GM13976 (cell line): ENCODE results near the gene KLF4.
"Not testable (repeated sequence)": the region's sequence is repeated elsewhere in the genome, so short reads cannot be mapped to it uniquely, and the experiment has no call there.

ENCODE experiments used
- DNase-seq: peaks from one replicate; pipeline ENCODE4 v3.0.0; 2012; ENCODE audit warnings: low spot score
- in situ Hi-C: fragments of 300-500 bp; cut with MboI; formaldehyde crosslinking; loops from one replicate; pipeline ENCODE4 v1.12.0; 2022; ENCODE audit warnings: low sequenced_read_pairs, mixed read lengths, inconsistent platforms; ENCODE audit not compliant: unreplicated experiment
- TF ChIP-seq, protein P1 (sequence below): IDR thresholded peaks from 2 replicates; pipeline ENCODE4 v1.5.1; 2012; ENCODE audit warnings: borderline replicate concordance, mild to moderate bottlenecking; ENCODE audit not compliant: insufficient read depth; ENCODE audit errors: extremely low read depth, missing control alignments, control extremely low read depth

The KLF4 gene

DNA sequence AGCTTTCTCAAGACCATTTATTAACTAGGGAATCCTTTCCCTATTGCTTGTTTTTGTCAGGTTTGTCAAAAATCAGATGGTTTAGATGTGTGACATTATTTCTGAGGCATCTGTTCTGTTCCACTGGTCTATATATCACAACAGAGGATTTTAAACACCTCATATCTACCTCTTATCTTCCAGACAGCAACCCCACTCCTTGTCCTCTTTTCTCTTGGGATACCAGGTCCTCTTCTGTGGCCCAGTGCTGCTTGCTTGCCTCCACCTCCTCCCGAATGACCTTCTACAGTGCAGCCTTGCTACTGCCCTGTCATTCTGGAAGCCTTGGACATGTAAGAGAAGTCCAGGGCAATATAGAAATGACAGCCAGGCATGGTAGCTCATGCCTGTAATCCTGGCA, 30.6 kb upstream of the KLF4 start:
- TF ChIP-seq, protein P1, sequence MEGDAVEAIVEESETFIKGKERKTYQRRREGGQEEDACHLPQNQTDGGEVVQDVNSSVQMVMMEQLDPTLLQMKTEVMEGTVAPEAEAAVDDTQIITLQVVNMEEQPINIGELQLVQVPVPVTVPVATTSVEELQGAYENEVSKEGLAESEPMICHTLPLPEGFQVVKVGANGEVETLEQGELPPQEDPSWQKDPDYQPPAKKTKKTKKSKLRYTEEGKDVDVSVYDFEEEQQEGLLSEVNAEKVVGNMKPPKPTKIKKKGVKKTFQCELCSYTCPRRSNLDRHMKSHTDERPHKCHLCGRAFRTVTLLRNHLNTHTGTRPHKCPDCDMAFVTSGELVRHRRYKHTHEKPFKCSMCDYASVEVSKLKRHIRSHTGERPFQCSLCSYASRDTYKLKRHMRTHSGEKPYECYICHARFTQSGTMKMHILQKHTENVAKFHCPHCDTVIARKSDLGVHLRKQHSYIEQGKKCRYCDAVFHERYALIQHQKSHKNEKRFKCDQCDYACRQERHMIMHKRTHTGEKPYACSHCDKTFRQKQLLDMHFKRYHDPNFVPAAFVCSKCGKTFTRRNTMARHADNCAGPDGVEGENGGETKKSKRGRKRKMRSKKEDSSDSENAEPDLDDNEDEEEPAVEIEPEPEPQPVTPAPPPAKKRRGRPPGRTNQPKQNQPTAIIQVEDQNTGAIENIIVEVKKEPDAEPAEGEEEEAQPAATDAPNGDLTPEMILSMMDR, result no peak
- in situ Hi-C loops, result no loop called here
- DNase-seq, result no peak

DNA sequence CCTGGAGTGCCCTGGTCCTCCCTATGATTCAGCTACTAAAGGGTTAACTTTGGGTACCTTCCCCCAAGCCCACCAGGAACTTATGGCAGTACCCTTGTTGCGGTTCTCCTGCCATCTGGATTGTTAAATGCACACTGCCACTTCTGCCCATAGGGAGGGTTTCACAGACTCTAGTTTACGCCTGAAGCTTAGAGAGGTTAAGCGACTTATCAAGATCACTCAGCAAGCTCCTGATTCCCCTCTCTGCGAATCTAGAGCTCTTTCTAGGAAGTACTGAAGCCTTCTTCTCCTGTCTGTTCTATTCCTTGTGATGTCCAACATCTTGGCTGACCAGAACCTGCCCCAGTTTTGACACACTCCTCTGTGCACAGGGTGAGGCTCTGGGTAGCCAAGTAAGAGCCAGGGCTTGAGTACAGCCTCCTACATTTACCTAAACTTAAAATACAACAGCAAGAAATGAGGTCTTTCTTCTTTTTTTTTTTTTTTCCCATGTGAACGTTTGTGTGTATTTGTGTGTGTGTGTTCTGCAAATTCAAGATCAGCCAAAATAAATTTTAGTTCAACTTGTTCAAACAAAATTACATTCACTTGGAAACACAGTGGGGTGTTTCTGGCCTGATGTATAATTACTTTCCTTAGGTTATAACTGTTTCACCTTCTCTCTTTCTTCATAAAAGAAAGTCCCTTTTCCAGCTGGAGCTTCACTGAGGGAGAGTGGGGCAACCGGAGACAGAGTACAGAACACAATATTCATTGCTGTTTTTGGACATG, 28.7 kb upstream of the KLF4 start:
- in situ Hi-C loops, result no loop called here

DNA sequence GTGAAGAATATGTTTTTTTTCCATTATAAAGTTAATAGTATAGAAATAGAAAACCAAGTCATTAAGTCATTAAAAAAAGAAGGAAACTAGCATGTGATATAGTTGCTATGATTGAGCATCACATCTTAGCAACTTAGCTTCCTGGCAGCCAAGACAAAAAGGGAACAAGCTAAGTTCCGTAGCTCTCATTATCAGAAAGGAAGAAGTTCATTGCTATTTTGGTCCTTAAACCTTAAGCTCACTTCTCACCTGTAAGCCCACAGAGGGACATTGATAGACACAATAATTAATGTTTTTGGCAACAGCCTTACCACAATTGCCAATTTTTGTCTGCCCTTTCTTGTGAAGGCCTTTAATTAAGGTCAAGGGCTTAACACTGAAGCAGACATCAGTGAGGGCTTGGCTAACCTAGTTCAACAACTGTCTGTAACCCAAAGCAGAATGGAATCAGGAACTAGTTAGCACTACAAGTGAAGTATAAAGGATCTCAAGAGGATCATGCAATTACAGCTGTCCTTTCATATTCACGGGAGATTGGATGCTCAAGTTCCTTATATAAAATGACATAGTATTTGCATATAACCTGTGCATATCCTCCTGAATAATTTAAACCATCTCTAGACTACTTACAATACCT, 24.0 kb upstream of the KLF4 start:
- DNase-seq, result no peak
- in situ Hi-C loops, result no loop called here
- TF ChIP-seq, protein P1, result no peak

More for the DNA sequence above, 28.7 kb upstream of the KLF4 start:
- no peak for DNase-seq
- TF ChIP-seq, protein P1, result no peak

DNA sequence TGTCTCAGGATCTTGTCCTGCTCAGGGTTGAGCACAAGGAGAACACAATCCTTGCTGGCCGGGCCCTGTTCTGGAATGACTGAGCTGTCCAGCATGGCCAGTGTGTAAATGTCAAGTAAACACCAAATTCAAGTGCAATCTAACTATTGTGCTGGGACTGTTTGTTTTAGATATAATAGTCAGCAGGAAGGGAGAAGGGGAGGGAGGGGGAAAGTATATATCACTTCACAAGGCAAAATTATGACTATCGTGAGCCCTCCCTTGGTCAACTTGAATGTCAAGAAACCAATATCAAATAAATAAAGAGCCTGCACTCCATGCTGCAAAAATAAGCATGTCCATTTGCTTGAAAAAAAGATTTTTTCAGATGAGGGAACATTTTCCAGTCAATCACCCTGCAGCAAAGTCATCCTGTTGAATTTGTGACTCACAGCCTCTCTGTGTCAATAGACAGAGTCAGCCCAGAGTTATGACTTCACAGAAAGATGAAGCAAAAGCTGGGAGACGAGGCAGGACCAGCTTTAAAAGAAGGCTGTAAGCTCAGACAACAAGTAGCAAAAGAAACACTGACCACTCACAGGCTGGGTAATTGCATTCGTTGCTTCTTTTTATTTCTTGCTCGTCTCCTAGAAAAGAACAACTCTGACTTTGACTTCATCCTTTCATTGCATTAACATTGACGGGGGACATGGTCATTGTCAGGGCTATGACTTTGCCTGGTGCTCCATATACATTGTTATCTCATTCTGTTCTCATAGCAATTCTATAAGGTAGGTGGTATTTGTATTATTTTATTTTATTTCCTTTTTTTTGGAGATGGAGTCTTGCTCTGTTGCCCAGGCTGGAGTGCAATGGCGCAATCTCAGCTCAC, 15.3 kb upstream of the KLF4 start:
- in situ Hi-C loops, result no loop called here
- TF ChIP-seq, protein P1, result no peak
- DNase-seq, result no peak

DNA sequence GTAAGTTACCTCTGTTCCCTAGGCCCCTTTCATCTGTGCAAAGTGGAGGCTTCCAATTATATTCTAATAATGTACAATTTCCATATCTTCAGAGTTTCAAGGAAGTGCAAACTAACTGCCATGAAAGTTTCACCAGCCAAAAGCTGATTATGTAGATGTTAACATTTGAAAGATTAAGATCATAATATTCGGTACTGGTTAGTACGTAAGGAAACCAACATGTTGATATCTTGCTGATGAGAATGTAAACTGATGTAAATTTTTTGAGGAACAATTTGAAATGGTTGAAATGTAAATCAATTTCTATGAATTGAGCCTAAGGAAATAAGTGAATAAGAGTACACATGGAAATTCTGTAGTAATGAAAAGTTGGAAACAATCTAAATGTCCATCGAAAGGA, 12.9 kb upstream of the KLF4 start:
- TF ChIP-seq, protein P1, result no peak
- DNase-seq, result no peak
- in situ Hi-C loops, result no loop called here

DNA sequence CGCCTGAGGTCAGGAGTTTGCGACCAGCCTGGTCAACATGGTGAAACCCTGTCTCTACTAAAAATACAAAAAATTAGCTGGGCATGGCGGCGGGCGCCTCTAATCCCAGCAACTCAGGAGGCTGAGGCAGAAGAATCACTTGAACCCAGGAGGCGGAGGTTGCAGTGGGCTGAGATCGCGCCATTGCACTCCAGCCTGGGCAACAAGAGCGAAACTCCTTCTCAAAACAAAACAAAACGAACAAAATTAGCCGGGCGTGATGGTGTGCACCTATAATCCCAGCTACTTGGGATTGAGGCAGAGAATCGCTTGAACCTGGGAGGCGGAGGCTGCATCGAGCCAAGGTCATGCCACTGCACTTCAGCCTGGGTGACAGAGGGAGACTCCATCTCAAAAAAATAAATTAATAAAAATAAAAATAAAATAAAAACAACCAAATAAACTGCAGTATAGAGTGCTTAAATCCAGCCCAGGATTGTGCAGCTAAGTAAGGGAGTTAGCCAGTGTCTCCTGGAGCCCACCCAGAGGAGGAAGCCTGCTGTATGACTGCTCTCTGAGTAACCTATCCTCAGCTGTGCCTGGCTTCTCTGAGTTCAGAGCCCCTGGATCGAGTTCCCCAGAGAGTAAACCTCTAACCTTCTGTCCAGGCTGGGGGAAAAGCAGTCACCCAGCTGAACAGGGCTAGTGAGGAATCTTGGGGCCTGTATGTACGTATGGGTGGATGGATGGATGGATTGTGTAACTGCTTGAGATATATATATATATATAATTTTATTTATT, 11.0 kb upstream of the KLF4 start:
- DNase-seq, in situ Hi-C loops: not testable (repeated sequence)
